ENCODE measurements around the gene SLX4IP.

The SLX4IP gene

DNA sequence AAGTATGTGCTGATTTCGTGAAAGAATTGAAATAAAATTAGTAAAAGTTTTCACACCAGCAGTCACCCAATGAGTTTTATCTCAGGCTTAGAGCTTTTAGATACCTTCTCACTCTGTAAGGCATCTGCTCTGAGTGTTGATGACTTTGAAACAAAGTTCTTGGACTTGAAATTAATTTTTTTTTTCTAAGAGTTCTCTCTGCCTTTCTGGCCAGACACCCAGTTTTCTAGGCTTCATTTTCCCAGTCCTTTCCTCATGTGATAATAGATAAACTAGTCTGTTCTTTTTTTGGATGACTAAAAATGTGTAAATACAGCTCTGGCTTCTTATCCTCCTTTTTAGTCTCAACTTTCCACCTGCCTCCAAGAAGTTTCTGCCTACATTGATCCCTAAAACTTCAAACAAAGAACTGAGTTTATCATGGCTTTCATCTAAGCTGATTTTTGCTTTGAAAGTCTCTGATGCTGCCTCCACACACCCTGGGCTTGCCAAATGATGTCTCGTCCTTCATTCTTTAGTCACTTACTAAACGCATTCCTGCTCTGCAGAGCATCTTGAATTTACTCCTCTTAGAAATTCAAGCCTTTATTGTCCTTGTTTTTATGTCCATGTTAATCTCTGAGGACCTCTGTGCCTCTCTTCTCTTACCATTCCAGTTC is 32.7 kb downstream of the SLX4IP start:
- DNase-seq = no peak

- DNase-seq = no peak
Observed at GRCh38 chr20:10468340-10468845, 33.3 kb downstream of the SLX4IP start.

DNA sequence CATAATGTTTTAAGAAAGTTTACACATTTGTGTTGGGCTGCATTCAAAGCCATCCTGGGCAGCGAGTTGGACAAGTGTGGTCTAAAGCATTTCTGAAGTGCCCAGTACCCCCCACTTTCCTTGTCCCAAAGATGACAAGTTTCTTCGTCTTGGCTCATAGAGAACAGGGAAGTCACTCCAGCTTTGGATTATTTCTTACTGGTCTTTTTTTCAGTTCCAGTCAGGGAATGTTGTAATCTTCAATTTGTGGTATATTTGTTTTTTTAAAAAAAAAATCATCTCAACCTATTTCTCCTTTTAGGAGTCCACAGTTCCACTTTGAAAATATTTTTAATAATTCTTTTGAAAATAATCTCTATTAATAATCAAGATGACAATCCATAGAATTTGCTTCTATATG is 34.0 kb downstream of the SLX4IP start:
- no peak for DNase-seq

DNA sequence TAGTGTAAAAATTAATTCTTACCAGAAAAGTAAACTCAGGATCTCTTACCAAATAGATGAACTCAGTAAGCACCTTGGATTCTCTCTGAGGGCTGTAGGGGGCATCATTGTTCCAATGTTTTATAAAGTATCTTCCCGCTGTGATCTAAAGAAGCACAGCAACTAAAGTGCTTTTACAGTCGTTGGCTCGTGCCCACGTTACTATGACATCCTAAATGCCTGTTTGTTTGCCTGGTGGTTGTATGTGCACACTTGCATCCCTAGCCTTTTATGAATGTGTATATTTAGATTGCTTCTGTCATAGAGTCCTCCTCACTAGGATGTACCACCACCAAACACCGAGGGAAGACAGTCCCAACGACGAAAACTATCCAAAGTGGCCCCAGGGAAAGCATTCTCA is 34.5 kb downstream of the SLX4IP start:
- no peak for DNase-seq

GRCh38 chr20:10470276-10470675 is 35.2 kb downstream of the SLX4IP start:
- DNase-seq = no peak

GRCh38 chr20:10472871-10473270 is 37.8 kb downstream of the SLX4IP start:
- DNase-seq = no peak

DNA sequence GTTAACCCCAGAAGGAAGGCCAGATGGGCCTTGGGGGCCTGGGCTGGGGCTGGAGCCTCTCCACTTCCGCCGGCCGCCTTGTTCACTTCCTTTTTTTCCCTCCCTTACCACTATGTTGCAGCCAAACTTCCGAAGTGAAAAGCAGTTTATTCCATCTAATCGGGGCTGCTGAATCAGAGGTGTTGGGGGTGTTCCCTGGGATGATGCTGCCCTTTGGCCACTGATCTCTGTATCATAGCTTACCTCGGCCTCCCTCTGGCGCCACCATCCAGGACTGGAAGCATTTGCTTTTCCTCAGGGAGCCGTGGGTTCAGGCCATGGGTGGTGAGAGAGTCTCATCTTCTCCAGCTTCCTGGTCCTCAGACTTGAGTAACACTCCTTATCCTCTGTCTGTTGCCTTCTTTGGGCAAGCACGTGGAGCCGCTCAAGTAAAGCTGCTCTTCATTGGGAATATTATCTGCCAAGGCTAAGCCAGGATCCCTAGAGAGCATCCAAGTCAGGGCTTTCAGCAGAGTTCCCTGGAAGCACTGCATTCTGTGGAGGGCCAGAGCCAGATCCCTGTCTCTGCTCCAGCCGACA is 39.6 kb downstream of the SLX4IP start:
- no peak for DNase-seq

- DNase-seq = no peak
Observed at GRCh38 chr20:10475225-10475624, 40.1 kb downstream of the SLX4IP start.

GRCh38 chr20:10476319-10476724 is 41.2 kb downstream of the SLX4IP start:
- DNase-seq = no peak

DNA sequence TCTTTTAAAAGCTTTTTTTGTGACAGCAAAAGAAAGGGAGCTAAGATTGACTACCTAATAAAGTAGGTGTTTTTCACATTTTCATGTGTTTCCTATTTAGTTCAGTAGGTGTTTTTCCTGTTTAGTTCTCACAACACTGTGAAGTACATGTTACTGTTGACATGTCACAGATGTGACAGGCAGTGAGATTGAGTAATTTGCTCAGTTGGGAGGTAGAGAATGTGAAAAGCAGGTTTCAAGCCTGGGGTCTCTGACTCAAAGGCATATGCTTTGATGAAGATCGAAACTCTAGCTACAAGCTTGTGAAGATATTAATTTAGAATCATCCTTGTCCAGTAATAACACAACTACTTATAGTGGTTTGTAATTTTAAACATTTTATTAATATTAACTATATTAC is 43.1 kb downstream of the SLX4IP start:
- no peak for DNase-seq

GRCh38 chr20:10478930-10479329 is 43.8 kb downstream of the SLX4IP start:
- DNase-seq = no peak

DNA sequence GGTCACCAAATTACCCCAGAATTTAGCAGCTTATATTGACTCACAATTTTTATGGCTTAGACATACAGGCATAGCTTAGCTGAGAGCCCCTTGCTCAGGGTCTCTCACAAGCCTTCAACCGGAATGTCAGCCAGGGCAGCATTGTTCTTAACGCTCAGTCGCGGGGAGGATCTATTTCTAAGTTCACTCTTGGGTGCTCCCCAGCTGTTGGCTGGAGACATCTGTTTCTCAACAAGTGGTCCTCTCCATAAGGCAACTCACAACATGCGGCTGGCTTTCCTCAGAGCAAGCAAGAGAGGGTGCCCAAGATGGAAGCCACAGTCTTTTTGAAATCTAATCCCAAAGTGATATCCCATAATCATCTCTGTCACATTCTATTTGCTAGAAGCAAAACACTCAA is 46.6 kb downstream of the SLX4IP start:
- DNase-seq = no peak

GRCh38 chr20:10483691-10484090 is 48.6 kb downstream of the SLX4IP start:
- DNase-seq = no peak

- DNase-seq = no peak
Observed at GRCh38 chr20:10487142-10488136, 52.3 kb downstream of the SLX4IP start.

- no peak for DNase-seq
Observed at GRCh38 chr20:10488534-10488933, 53.4 kb downstream of the SLX4IP start.

- no peak for DNase-seq
Observed at GRCh38 chr20:10489853-10490252, 54.7 kb downstream of the SLX4IP start.

- DNase-seq = no peak
Observed at GRCh38 chr20:10490257-10490656, 55.2 kb downstream of the SLX4IP start.

- no peak for DNase-seq
Observed at GRCh38 chr20:10490706-10491105, 55.6 kb downstream of the SLX4IP start.

- no peak for DNase-seq
Observed at GRCh38 chr20:10492065-10492464, 57.0 kb downstream of the SLX4IP start.

- DNase-seq = no peak
Observed at GRCh38 chr20:10492844-10493243, 57.7 kb downstream of the SLX4IP start.

GRCh38 chr20:10495173-10495572 is 60.1 kb downstream of the SLX4IP start:
- no peak for DNase-seq

- no peak for DNase-seq
Observed at GRCh38 chr20:10496465-10496864, 61.4 kb downstream of the SLX4IP start.

DNA sequence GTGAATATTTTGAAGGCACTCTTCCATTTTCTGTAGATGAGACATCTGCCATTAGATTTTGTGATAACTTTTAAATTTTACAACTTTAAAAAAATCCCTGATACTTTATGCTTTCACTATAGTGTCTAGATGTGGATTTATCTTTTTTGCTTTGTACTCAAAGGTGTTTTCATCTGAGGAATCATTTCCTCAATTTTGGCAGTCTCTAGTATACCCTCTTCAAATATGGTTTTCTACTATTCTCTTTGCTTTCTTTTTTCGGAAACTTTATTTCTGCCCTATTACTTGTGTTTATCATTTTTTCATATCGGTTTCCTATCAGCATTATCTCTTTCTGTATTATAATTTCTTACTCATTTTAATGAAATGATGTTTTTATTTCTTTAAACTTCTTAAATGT is 62.2 kb downstream of the SLX4IP start:
- DNase-seq = no peak

GRCh38 chr20:10497791-10498190 is 62.7 kb downstream of the SLX4IP start:
- DNase-seq = no peak
